Naive thymus-derived CD4-positive, alpha-beta T cell (primary cell): ENCODE data around the gene KRTAP10-5. TPM values are rescaled to one million over a fixed set of nuclear protein-coding genes. Genes with fewer than 3 reads are reported as not detected.

Experiments
- ATAC-seq: fragments of 150-1000 bp; cut with Tn5 transposase; 2 replicates; pipeline ENCODE4 v1.10.0; 2021; ENCODE audit warnings: mild to moderate bottlenecking, moderate library complexity
- CTCF ChIA-PET: fragments of 350-600 bp; sonication (Branson Sonifier 250); formaldehyde crosslinking; loops from one replicate; lab custom pipeline; 2021; ENCODE audit warnings: antibody characterized with exemption; lab: Charles Lee
- POLR2A ChIA-PET: fragments of 350-600 bp; sonication (Branson Sonifier 250); formaldehyde crosslinking; loops from one replicate; lab custom pipeline; 2021; ENCODE audit warnings: antibody characterized with exemption, inconsistent platforms; lab: Charles Lee
- DNase-seq, 9 donors: peaks; one replicate each; pipeline versions ENCODE4 v3.0.0 to v3.0.0-alpha.2; 2020 to 2022; ENCODE audit warnings: mixed read lengths in 1 of 9
- H3K27ac ChIP-seq: one replicate; pipeline ENCODE4 v1.7.0; 2013; ENCODE audit warnings: mild to moderate bottlenecking, low read depth, low read length, moderate library complexity
- H3K27me3 ChIP-seq, 2 donors: one replicate each; pipeline ENCODE4 v1.7.0; 2013; ENCODE audit warnings: low read length in 2 of 2, mild to moderate bottlenecking in 2 of 2, moderate library complexity in 2 of 2; ENCODE audit not compliant: control insufficient read depth in 2 of 2, insufficient read depth in 2 of 2
- H3K36me3 ChIP-seq, 3 experiments: 1 replicate in 2 of 3; 2 replicates in 1 of 3; pipeline ENCODE4 v1.7.0; 2013; ENCODE audit warnings: low read length in 3 of 3, mild to moderate bottlenecking in 3 of 3, moderate library complexity in 1 of 3; ENCODE audit not compliant: insufficient read depth in 3 of 3, control insufficient read depth in 2 of 3
- H3K4me1 ChIP-seq, 2 donors: one replicate each; pipeline ENCODE4 v1.7.0; 2013; ENCODE audit warnings: low read length in 2 of 2, mild to moderate bottlenecking in 2 of 2, moderate library complexity in 1 of 2; ENCODE audit not compliant: control insufficient read depth in 2 of 2, insufficient read depth in 2 of 2
- H3K4me3 ChIP-seq: 2 replicates; pipeline ENCODE4 v1.7.0; 2013; ENCODE audit warnings: mild to moderate bottlenecking, low read length
- H3K9me3 ChIP-seq, 3 experiments: 1 replicate in 2 of 3; 2 replicates in 1 of 3; pipeline ENCODE4 v1.7.0; 2013; ENCODE audit warnings: low read length in 3 of 3; ENCODE audit not compliant: control insufficient read depth in 2 of 3
- H3K27ac Mint-ChIP-seq, 9 donors: one replicate each; pipeline ENCODE4 v1.8.0; 2020 to 2022; ENCODE audit warnings: mixed read lengths in 9 of 9, mild to moderate bottlenecking in 8 of 9, moderate library complexity in 5 of 9, inconsistent platforms in 2 of 9
- H3K27me3 Mint-ChIP-seq, 5 donors: one replicate each; pipeline ENCODE4 v1.8.0; 2021 to 2022; ENCODE audit warnings: mixed read lengths in 5 of 5, mild to moderate bottlenecking in 1 of 5
- H3K36me3 Mint-ChIP-seq, 5 donors: one replicate each; pipeline ENCODE4 v1.8.0; 2020 to 2022; ENCODE audit warnings: mixed read lengths in 5 of 5, mild to moderate bottlenecking in 3 of 5, inconsistent platforms in 1 of 5
- H3K4me1 Mint-ChIP-seq, 7 donors: one replicate each; pipeline ENCODE4 v1.8.0; 2020 to 2022; ENCODE audit warnings: mixed read lengths in 7 of 7, mild to moderate bottlenecking in 3 of 7, inconsistent platforms in 1 of 7
- H3K4me3 Mint-ChIP-seq, 10 donors: one replicate each; pipeline ENCODE4 v1.8.0; 2020 to 2022; ENCODE audit warnings: mild to moderate bottlenecking in 10 of 10, mixed read lengths in 10 of 10, moderate library complexity in 6 of 10, inconsistent platforms in 2 of 10
- H3K9me3 Mint-ChIP-seq, 11 donors: one replicate each; pipeline ENCODE4 v1.8.0; 2020 to 2022; ENCODE audit warnings: mixed read lengths in 11 of 11, mild to moderate bottlenecking in 4 of 11, inconsistent platforms in 1 of 11, moderate library complexity in 1 of 11
- intact Hi-C, 2 donors: fragments of 100-400 bp; cut with micrococcal nuclease; formaldehyde crosslinking; loops; one replicate each; pipeline ENCODE4 v1.15.1; 2023
- polyA plus RNA-seq, 2 donors: library from polyadenylated mRNA; unstranded; fragments of 300-500 nt; fragmentation: Illumina TruSeq; gene quantifications; one replicate each; pipeline ENCODE4 v1.2.3, GENCODE V29; 2021
- total RNA-seq, 6 experiments: library from RNA in 5 of 6; stranded (reverse) in 5 of 6; gene quantifications; 1 replicate in 5 of 6; 2 replicates in 1 of 6; pipeline ENCODE4 v1.2.3 and lab custom pipeline; 2021 to 2026

The KRTAP10-5 gene
- total and polyA plus RNA-seq, 7 experiments from 2014 or later = not detected

- Histone ChIP-seq H3K4me1 (no peaks in the 10 kb centered on the region), H3K27me3 (no peaks in the 10 kb centered on the region), H3K36me3 (no peaks in the 10 kb centered on the region), H3K9me3 (no peaks in the 10 kb centered on the region), H3K27ac (no peak overlapping the region), H3K4me3 (no peak overlapping the region)
- intact Hi-C loops = loop anchor here in 1 of 2 donors (2.0 kb wide), 1 partner anchor 48 kb away; no protein-coding TSS in a partner anchor
- ChIA-PET CTCF (no interaction called here), POLR2A (no interaction called here)
- ATAC-seq = no peak
- Mint-ChIP-seq H3K4me1 (peaks cover 0 to 5% (median 2%) of the 10 kb centered on the region in 7 donors), H3K27ac (no peak overlapping the region), H3K36me3 (peaks cover 0 to 4% (median 0%) of the 10 kb centered on the region in 5 donors), H3K27me3 (peaks cover 0 to 36% (median 21%) of the 10 kb centered on the region in 5 donors), H3K4me3 (no peak overlapping the region), H3K9me3 (peaks cover 0 to 6% (median 0%) of the 10 kb centered on the region in 11 donors)
- DNase-seq = no peak
These were observed 9.9 kb upstream of the KRTAP10-5 start for GRCh38 chr21:44590311-44590721.

GRCh38 chr21:44589586-44590305 is 9.3 kb upstream of the KRTAP10-5 start:
- peaks cover 0 to 6% (median 0%) of the 10 kb centered on the region in 11 donors for H3K9me3 Mint-ChIP-seq

DNA sequence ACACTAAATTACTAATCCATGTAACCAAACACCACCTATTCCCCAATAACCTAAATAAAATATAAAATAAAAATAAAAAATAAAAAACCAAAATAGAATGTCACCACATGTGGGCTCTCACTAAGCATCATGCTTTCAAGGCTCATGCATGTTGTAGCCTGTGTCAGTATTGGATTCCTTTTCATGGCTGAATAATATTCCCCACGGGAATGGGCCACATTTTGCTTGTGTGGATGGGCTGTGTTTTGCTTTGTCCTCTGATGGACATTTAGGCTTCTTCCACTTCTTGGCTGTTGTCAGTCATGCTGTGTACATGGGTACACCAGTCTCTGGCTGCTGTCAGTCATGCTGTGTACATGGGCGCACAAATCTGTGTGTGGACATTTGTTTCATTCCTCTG is 8.7 kb upstream of the KRTAP10-5 start:
- intact Hi-C loops = loop anchor here in 1 of 2 donors (10.0 kb wide), 1 partner anchor 66 kb away; the partner anchor contains the start of genes KRTAP12-3 and KRTAP12-4
- CTCF ChIA-PET = no interaction called here
- Mint-ChIP-seq H3K9me3 (peaks cover 0 to 6% (median 0%) of the 10 kb centered on the region in 11 donors), H3K4me3 (no peak overlapping the region), H3K4me1 (peaks cover 2 to 6% (median 5%) of the 10 kb centered on the region in 7 donors), H3K27ac (peak overlapping the region in 1 of 9 donors; percentile 28), H3K36me3 (peaks cover 0 to 4% (median 0%) of the 10 kb centered on the region in 5 donors), H3K27me3 (peaks cover 0 to 42% (median 21%) of the 10 kb centered on the region in 5 donors)
- Histone ChIP-seq H3K27ac (no peak overlapping the region), H3K4me1 (no peaks in the 10 kb centered on the region), H3K9me3 (no peaks in the 10 kb centered on the region), H3K4me3 (no peak overlapping the region), H3K36me3 (no peaks in the 10 kb centered on the region), H3K27me3 (no peaks in the 10 kb centered on the region)
- DNase-seq = no peak
- no peak for ATAC-seq
- POLR2A ChIA-PET = no interaction called here

More at GRCh38 chr21:44589586-44590305, 9.3 kb upstream of the KRTAP10-5 start:
- no peak for DNase-seq
- ChIA-PET POLR2A (no interaction called here), CTCF (no interaction called here)
- Mint-ChIP-seq H3K27ac (peak overlapping the region in 1 of 9 donors; percentile 28), H3K27me3 (peaks cover 0 to 38% (median 21%) of the 10 kb centered on the region in 5 donors), H3K36me3 (peaks cover 0 to 4% (median 0%) of the 10 kb centered on the region in 5 donors), H3K4me3 (no peak overlapping the region), H3K4me1 (peaks cover 0 to 2% (median 0%) of the 10 kb centered on the region in 7 donors)
- Histone ChIP-seq H3K4me3 (no peak overlapping the region), H3K27me3 (no peaks in the 10 kb centered on the region), H3K4me1 (no peaks in the 10 kb centered on the region), H3K36me3 (no peaks in the 10 kb centered on the region), H3K9me3 (no peaks in the 10 kb centered on the region), H3K27ac (no peak overlapping the region)
- no peak for ATAC-seq
- intact Hi-C loops = loop anchor here (2.0 to 10.0 kb wide), 2 partner anchors 49 to 65 kb away; partner anchors contain the start of genes KRTAP12-3 (in 1 of the 2) and KRTAP12-4 (in 1 of the 2)

DNA sequence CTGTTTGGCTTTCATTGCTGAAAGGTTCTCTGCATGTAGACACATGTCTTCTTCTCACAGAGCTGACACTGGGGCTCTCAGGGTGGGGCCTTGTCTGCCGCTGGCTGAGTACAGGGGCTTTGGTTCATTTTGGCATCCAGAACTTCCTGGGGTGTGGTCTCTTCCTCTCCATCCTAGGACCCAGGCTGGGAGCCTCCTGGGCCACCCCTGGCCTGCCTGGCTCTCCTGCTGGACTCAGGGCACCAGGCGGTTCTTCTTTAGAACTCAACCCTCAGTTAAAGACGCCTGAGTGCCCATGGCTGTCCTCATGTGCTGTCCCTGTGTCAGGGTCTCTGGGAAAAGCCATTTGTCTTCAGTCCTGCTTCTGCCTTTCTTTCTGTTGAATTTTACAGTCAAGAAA is 5.5 kb upstream of the KRTAP10-5 start:
- Histone ChIP-seq H3K27me3 (no peaks in the 10 kb centered on the region), H3K9me3 (no peaks in the 10 kb centered on the region), H3K27ac (no peak overlapping the region), H3K4me1 (peaks cover 0 to 8% of the 10 kb centered on the region in 2 donors), H3K4me3 (no peak overlapping the region), H3K36me3 (no peaks in the 10 kb centered on the region)
- Mint-ChIP-seq H3K4me1 (peaks cover 5 to 34% (median 23%) of the 10 kb centered on the region in 7 donors), H3K27me3 (peaks cover 0 to 42% (median 25%) of the 10 kb centered on the region in 5 donors), H3K9me3 (peaks cover 0 to 24% (median 8%) of the 10 kb centered on the region in 11 donors), H3K27ac (peak overlapping the region in 1 of 9 donors; percentile 25), H3K4me3 (no peak overlapping the region), H3K36me3 (peaks cover 0 to 12% (median 5%) of the 10 kb centered on the region in 5 donors)
- intact Hi-C loops = loop anchor here in 1 of 2 donors (10.0 kb wide), 1 partner anchor 69 kb away; the partner anchor contains the start of genes KRTAP12-3 and KRTAP12-4
- ChIA-PET CTCF (no interaction called here), POLR2A (no interaction called here)
- ATAC-seq = no peak
- DNase-seq = no peak

DNA sequence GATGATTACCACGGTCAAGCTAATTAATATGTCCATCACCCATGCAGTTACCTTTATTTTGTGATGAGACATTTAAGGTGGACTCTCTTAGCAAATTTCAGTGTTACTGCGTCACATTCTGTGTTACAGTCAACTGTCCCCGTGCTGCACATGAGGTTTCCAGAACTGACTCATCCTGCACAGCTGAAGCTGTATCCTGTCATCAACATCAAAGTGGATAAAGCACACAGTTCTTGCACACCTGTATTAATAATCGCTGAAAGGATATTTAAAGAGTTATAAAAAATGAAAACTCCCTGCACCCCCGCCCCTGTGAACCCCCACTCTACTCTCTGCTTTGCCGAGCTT is 3.4 kb upstream of the KRTAP10-5 start:
- Histone ChIP-seq H3K27ac (no peak overlapping the region), H3K9me3 (no peaks in the 10 kb centered on the region), H3K27me3 (no peaks in the 10 kb centered on the region), H3K4me3 (no peak overlapping the region), H3K36me3 (no peaks in the 10 kb centered on the region), H3K4me1 (peaks cover 0 to 8% of the 10 kb centered on the region in 2 donors)
- peaks cover 14 to 43% (median 34%) of the 10 kb centered on the region in 7 donors for H3K4me1 Mint-ChIP-seq
- H3K4me3 Mint-ChIP-seq = no peak overlapping the region
- peaks cover 0 to 40% (median 25%) of the 10 kb centered on the region in 5 donors for H3K27me3 Mint-ChIP-seq
- no peak for ATAC-seq
- peaks cover 0 to 12% (median 5%) of the 10 kb centered on the region in 5 donors for H3K36me3 Mint-ChIP-seq
- H3K9me3 Mint-ChIP-seq = peaks cover 0 to 35% (median 14%) of the 10 kb centered on the region in 11 donors
- ChIA-PET POLR2A (no interaction called here), CTCF (interaction anchor here (0.5 to 1.2 kb wide), 4 partner anchors 9 to 1727 kb away, joined by 3 read pairs; no protein-coding TSS in a partner anchor)
- peak in 3 of 9 donors; percentile 15 to 30 (median 18) for DNase-seq
- intact Hi-C loops = loop anchor here in 1 of 2 donors (5.0 to 10.0 kb wide), 3 partner anchors 34 to 129 kb away; partner anchors contain the start of genes KRTAP12-3, KRTAP12-4 and TSPEAR
- H3K27ac Mint-ChIP-seq = peak overlapping the region in 2 of 9 donors; percentile 17 to 52

- POLR2A ChIA-PET = no interaction called here
- ATAC-seq = no peak
- intact Hi-C loops = loop anchor here in 1 of 2 donors (5.0 to 10.0 kb wide), 3 partner anchors 34 to 129 kb away; partner anchors contain the start of genes KRTAP12-3, KRTAP12-4 and TSPEAR
- H3K4me1 ChIP-seq = peaks cover 0 to 8% of the 10 kb centered on the region in 2 donors
- no peaks in the 10 kb centered on the region for H3K27me3 ChIP-seq
- Mint-ChIP-seq H3K27ac (peak overlapping the region in 3 of 9 donors; percentile 17 to 62 (median 22)), H3K9me3 (peaks cover under 1 to 35% (median 14%) of the 10 kb centered on the region in 11 donors), H3K4me1 (peaks cover 14 to 43% (median 34%) of the 10 kb centered on the region in 7 donors), H3K27me3 (peaks cover 0 to 39% (median 25%) of the 10 kb centered on the region in 5 donors), H3K36me3 (peaks cover 0 to 12% (median 5%) of the 10 kb centered on the region in 5 donors), H3K4me3 (peak overlapping the region in 1 of 10 donors; percentile 13)
- H3K36me3 ChIP-seq = no peaks in the 10 kb centered on the region
- CTCF ChIA-PET = interaction anchor here (0.6 to 1.2 kb wide), 3 partner anchors 51 to 1727 kb away, joined by 3 read pairs; no protein-coding TSS in a partner anchor
- no peak overlapping the region for H3K4me3 ChIP-seq
- no peak for DNase-seq
- no peak overlapping the region for H3K27ac ChIP-seq
- no peaks in the 10 kb centered on the region for H3K9me3 ChIP-seq
These were observed 2.8 kb upstream of the KRTAP10-5 start for GRCh38 chr21:44583089-44583799.
